SK-N-SH (cell line): ENCODE data around the gene AK5. TPM values are rescaled to one million over a fixed set of nuclear protein-coding genes. Genes with fewer than 3 reads are reported as not detected.
"Not testable (repeated sequence)": the region's sequence is repeated elsewhere in the genome, so short reads cannot be mapped to it uniquely, and the experiment has no call there.

Experiments
- CTCF ChIA-PET: fragments of 300-600, 350-600 bp; formaldehyde crosslinking; extraction: SDS; loops from one replicate; lab custom pipeline; 2021; lab: Yijun Ruan, JAX
- POLR2A ChIA-PET: fragments of 350-600 bp; sonication (Branson Sonifier 250); formaldehyde crosslinking; extraction: SDS; loops from one replicate; lab custom pipeline; 2020; ENCODE audit warnings: antibody characterized with exemption, inconsistent platforms; lab: Yijun Ruan, JAX
- DNase-seq: peaks from one replicate; pipeline ENCODE4 v3.0.0; 2012
- H2AFZ ChIP-seq: fragments of 200-600 bp; sonication (generic); 2 replicates; pipeline ENCODE4 v1.8.1; 2016; ENCODE audit warnings: antibody characterized with exemption, mild to moderate bottlenecking, low read depth
- H3F3A ChIP-seq: fragments of 200-600 bp; sonication (generic); replicated peaks from 2 replicates; pipeline ENCODE3; 2016; ENCODE audit warnings: antibody characterized with exemption, mild to moderate bottlenecking; ENCODE audit not compliant: insufficient read depth
- H3K27ac ChIP-seq, 2 experiments: fragments of 200-500 bp in 1 of 2; fragments of 200-600 bp in 1 of 2; sonication (Bioruptor generic) in 1 of 2; sonication (generic), shearing (Covaris generic) in 1 of 2; 2 replicates each; pipeline versions ENCODE4 v1.5.1 to v1.6.1; 2014 to 2016; ENCODE audit warnings: low read depth in 2 of 2, inconsistent platforms in 1 of 2, low read length in 1 of 2, mild to moderate bottlenecking in 1 of 2, mixed read lengths in 1 of 2
- H3K27me3 ChIP-seq: fragments of 200-600 bp; sonication (generic), shearing (Covaris generic); 2 replicates; pipeline ENCODE4 v1.6.1; 2016; ENCODE audit warnings: mixed run types; ENCODE audit not compliant: insufficient read depth
- H3K36me3 ChIP-seq, 2 experiments: fragments of 200-500 bp in 1 of 2; fragments of 200-600 bp in 1 of 2; sonication (Bioruptor generic) in 1 of 2; sonication (generic) in 1 of 2; replicated peaks in 1 of 2; 2 replicates each; pipeline versions ENCODE3 to v1.5.1; 2014 to 2016; ENCODE audit warnings: low read length in 1 of 2, mild to moderate bottlenecking in 1 of 2; ENCODE audit not compliant: insufficient read depth in 2 of 2, control insufficient read depth in 1 of 2
- H3K4me1 ChIP-seq, 2 experiments: fragments of 200-500 bp in 1 of 2; fragments of 200-600 bp in 1 of 2; sonication (Bioruptor generic) in 1 of 2; sonication (generic), shearing (Covaris generic) in 1 of 2; 2 replicates each; pipeline versions ENCODE4 v1.5.1 to v1.6.1; 2014 to 2016; ENCODE audit warnings: low read depth in 1 of 2, low read length in 1 of 2, mixed run types in 1 of 2; ENCODE audit not compliant: insufficient read depth in 2 of 2, control insufficient read depth in 1 of 2
- H3K4me2 ChIP-seq: fragments of 200-600 bp; sonication (generic), shearing (Covaris generic); 2 replicates; pipeline ENCODE4 v1.6.1; 2017; ENCODE audit warnings: mixed run types
- H3K4me3 ChIP-seq, 2 experiments: fragments of 200-500 bp in 1 of 2; fragments of 200-600 bp in 1 of 2; sonication (Bioruptor generic) in 1 of 2; sonication (generic), shearing (Covaris generic) in 1 of 2; 2 replicates each; pipeline versions ENCODE4 v1.5.1 to v1.8.1; 2014 to 2016; ENCODE audit warnings: low read depth in 2 of 2, inconsistent platforms in 1 of 2, low read length in 1 of 2, mild to moderate bottlenecking in 1 of 2, mixed read lengths in 1 of 2, moderate library complexity in 1 of 2
- H3K79me2 ChIP-seq: fragments of 200-600 bp; sonication (generic); 2 replicates; pipeline ENCODE4 v1.8.1; 2017; ENCODE audit warnings: mild to moderate bottlenecking; ENCODE audit not compliant: insufficient read depth
- H3K9ac ChIP-seq: fragments of 200-600 bp; sonication (generic); 2 replicates; pipeline ENCODE4 v1.6.1; 2017; ENCODE audit warnings: mixed run types
- H3K9me2 ChIP-seq: fragments of 200-600 bp; sonication (generic); 2 replicates; pipeline ENCODE4 v1.6.1; 2017; ENCODE audit warnings: mixed run types
- H3K9me3 ChIP-seq: fragments of 200-600 bp; sonication (generic); 2 replicates; pipeline ENCODE4 v1.6.1; 2017; ENCODE audit warnings: mixed run types, mild to moderate bottlenecking, moderate library complexity
- H4K20me1 ChIP-seq: fragments of 200-600 bp; sonication (generic); 2 replicates; pipeline ENCODE4 v1.6.1; 2017; ENCODE audit warnings: mild to moderate bottlenecking, mixed run types; ENCODE audit not compliant: insufficient read depth
- ELF1 ChIP-seq: IDR thresholded peaks from 2 replicates; pipeline ENCODE4 v1.4.0; 2012
- EP300 ChIP-seq, 2 experiments: IDR thresholded peaks; 2 replicates each; pipeline versions ENCODE4 v1.4.0 to v1.6.1; 2012; ENCODE audit warnings: borderline replicate concordance in 1 of 2, low read depth in 1 of 2, low read length in 1 of 2
- FOXJ3 ChIP-seq: sonication (generic); formaldehyde crosslinking; IDR thresholded peaks from 2 replicates; pipeline ENCODE4 v1.5.1; 2020; ENCODE audit warnings: mild to moderate bottlenecking, missing genetic modification reagents
- FOXM1 ChIP-seq: IDR thresholded peaks from 2 replicates; pipeline ENCODE4 v1.4.0; 2012; ENCODE audit warnings: low read depth, mild to moderate bottlenecking
- GABPA ChIP-seq: IDR thresholded peaks from 2 replicates; pipeline ENCODE4 v1.4.0; 2012; ENCODE audit warnings: low read depth, mild to moderate bottlenecking
- GATA2 ChIP-seq: sonication (generic); formaldehyde crosslinking; IDR thresholded peaks from 2 replicates; pipeline ENCODE4 v1.5.0; 2020; ENCODE audit warnings: mild to moderate bottlenecking, missing genetic modification reagents
- JUND ChIP-seq: IDR thresholded peaks from 2 replicates; pipeline ENCODE4 v1.4.0; 2012
- MEF2A ChIP-seq: IDR thresholded peaks from 2 replicates; pipeline ENCODE4 v1.4.0; 2012; ENCODE audit warnings: low read depth, borderline replicate concordance
- MXI1 ChIP-seq: IDR thresholded peaks from 2 replicates; pipeline ENCODE4 v1.6.1; 2012; ENCODE audit warnings: mild to moderate bottlenecking, low read depth, low read length, improper control_type of control experiment
- NFIC ChIP-seq: IDR thresholded peaks from 2 replicates; pipeline ENCODE4 v1.4.0; 2012; ENCODE audit warnings: borderline replicate concordance
- RCOR1 ChIP-seq: fragments of 150-350 bp; IDR thresholded peaks from 2 replicates; pipeline ENCODE4 v1.6.1; 2017; ENCODE audit warnings: antibody characterized with exemption, low read length
- RFX5 ChIP-seq: IDR thresholded peaks from 2 replicates; pipeline ENCODE4 v1.6.1; 2012; ENCODE audit warnings: mild to moderate bottlenecking, improper control_type of control experiment, low read length
- TAF1 ChIP-seq: IDR thresholded peaks from 2 replicates; pipeline ENCODE4 v1.6.1; 2012; ENCODE audit warnings: low read depth, mild to moderate bottlenecking, low read length, moderate library complexity, borderline replicate concordance
- YY1 ChIP-seq: IDR thresholded peaks from 2 replicates; pipeline ENCODE4 v1.4.0; 2012; ENCODE audit warnings: low read depth, mild to moderate bottlenecking
- ZBTB33 ChIP-seq: IDR thresholded peaks from 2 replicates; pipeline ENCODE4 v1.4.0; 2012; ENCODE audit warnings: low read depth, borderline replicate concordance
- WGBS: methylation state at CpG from one replicate; pipeline ENCODE4 v1.1.6; 2017; ENCODE audit warnings: low lambda C conversion rate; 5-methylcytosine and 5-hydroxymethylcytosine counted together
- polyA plus RNA-seq, 3 experiments: library from polyadenylated mRNA; depleted of rRNA; stranded (reverse); fragments of >200 nt; gene quantifications; 2 replicates each; pipeline ENCODE4 v1.2.3, GENCODE V29; 2012
- TF ChIP-seq, protein P1 (sequence below): IDR thresholded peaks from 2 replicates; pipeline ENCODE4; 2012
- TF ChIP-seq, protein P2 (sequence below): IDR thresholded peaks from 2 replicates; pipeline ENCODE4 v1.4.0; 2012; ENCODE audit warnings: low read depth
- TF ChIP-seq, protein P3 (sequence below): fragments of 200-600 bp; sonication (generic); IDR thresholded peaks from 2 replicates; pipeline ENCODE4 v1.6.1; 2017; ENCODE audit warnings: antibody characterized with exemption, mild to moderate bottlenecking, moderate library complexity

The AK5 gene
- polyA plus RNA-seq, 1 of the 3 experiments (the other 2 are of a cell fraction) = 22.9 TPM

- TF ChIP-seq MXI1 = no peak
- TF ChIP-seq YY1 = peak; percentile 60; the same call in 1 of the 2 replicates
- peak; percentile 87 for TF ChIP-seq JUND
- TF ChIP-seq RCOR1 = no peak
- no peak for TF ChIP-seq FOXJ3
- TF ChIP-seq FOXM1 = peak; percentile 93
Observed at GRCh38 chr1:77511440-77511840, 229.6 kb downstream of the AK5 start (continued).

- H3K4me3 ChIP-seq, POLR2A ChIA-PET, DNase-seq, H3K9me3 ChIP-seq, H4K20me1 ChIP-seq, H2AFZ ChIP-seq, CTCF ChIA-PET, H3K79me2 ChIP-seq, H3K9me2 ChIP-seq, H3K27me3 ChIP-seq, H3K4me2 ChIP-seq, H3K36me3 ChIP-seq, H3K9ac ChIP-seq: not testable (repeated sequence)
- Histone ChIP-seq H3K4me1 (peaks cover 22 to 42% of the 10 kb centered on the region in 2 experiments), H3K27ac (peak overlapping the region in 1 of 2 experiments; percentile 95; a peak in 2 of 4 replicates), H3F3A (peaks cover 58% of the 10 kb centered on the region)
- WGBS = 95% methylated on average over 1 of the region's 3 CpGs
Observed at GRCh38 chr1:77512650-77513049, 230.8 kb downstream of the AK5 start.

GRCh38 chr1:77513839-77514763 lies 232.3 kb downstream of the AK5 start:
- no peaks in the 10 kb centered on the region for H3K9me3 ChIP-seq
- H3K36me3 ChIP-seq = peaks cover 0 to 3% of the 10 kb centered on the region in 2 experiments
- peak overlapping the region; percentile 63 for H3K9ac ChIP-seq
- no peaks in the 10 kb centered on the region for H3K27me3 ChIP-seq
- no peak for DNase-seq
- H3K9me2 ChIP-seq = no peaks in the 10 kb centered on the region
- H3K27ac ChIP-seq = peak overlapping the region; percentile 87 to 95
- peaks cover 19 to 39% of the 10 kb centered on the region in 2 experiments for H3K4me1 ChIP-seq
- no peaks in the 10 kb centered on the region for H4K20me1 ChIP-seq
- H2AFZ ChIP-seq = no peak overlapping the region
- POLR2A ChIA-PET = no interaction called here
- no peak overlapping the region for H3K4me3 ChIP-seq
- H3K79me2 ChIP-seq = no peaks in the 10 kb centered on the region
- 33% methylated on average over 17 of the region's 17 CpGs for WGBS
- H3K4me2 ChIP-seq = peak overlapping the region; percentile 62
- H3F3A ChIP-seq = peaks cover 58% of the 10 kb centered on the region
- CTCF ChIA-PET = interaction anchor here (0.7 to 1.2 kb wide), 2 partner anchors 233 to 1094 kb away, joined by 3 read pairs; no protein-coding TSS in a partner anchor
- TF ChIP-seq ELF1 (peak; percentile 5; the same call in 1 of the 2 replicates), MXI1 (no peak), NFIC (peak; percentile 94), RCOR1 (peak; percentile 36; the same call in 1 of the 2 replicates), YY1 (no peak; the same call in 1 of the 2 replicates), EP300 (IDR thresholded peaks at IDR 0.05; ENCODE audit: borderline replicate concordance in 1 of 2, low read depth in 1 of 2, low read length in 1 of 2) (peak; percentile 59 to 99), MEF2A (peak; percentile 51; the same call in 1 of the 2 replicates), FOXJ3 (no peak), GABPA (no peak), JUND (peak; percentile 92), GATA2 (no peak), TAF1 (peak; percentile 13; the same call in 1 of the 2 replicates), ZBTB33 (peak; percentile 79; the same call in 1 of the 2 replicates), RFX5 (no peak)
- TF ChIP-seq, protein P1, sequence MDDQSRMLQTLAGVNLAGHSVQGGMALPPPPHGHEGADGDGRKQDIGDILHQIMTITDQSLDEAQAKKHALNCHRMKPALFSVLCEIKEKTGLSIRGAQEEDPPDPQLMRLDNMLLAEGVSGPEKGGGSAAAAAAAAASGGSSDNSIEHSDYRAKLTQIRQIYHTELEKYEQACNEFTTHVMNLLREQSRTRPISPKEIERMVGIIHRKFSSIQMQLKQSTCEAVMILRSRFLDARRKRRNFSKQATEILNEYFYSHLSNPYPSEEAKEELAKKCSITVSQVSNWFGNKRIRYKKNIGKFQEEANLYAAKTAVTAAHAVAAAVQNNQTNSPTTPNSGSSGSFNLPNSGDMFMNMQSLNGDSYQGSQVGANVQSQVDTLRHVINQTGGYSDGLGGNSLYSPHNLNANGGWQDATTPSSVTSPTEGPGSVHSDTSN = peak; percentile 92
- TF ChIP-seq, protein P2, sequence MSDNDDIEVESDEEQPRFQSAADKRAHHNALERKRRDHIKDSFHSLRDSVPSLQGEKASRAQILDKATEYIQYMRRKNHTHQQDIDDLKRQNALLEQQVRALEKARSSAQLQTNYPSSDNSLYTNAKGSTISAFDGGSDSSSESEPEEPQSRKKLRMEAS = 0 out of 2 replicates have a peak, but pooled peaks have one; percentile 39
- TF ChIP-seq, protein P3, sequence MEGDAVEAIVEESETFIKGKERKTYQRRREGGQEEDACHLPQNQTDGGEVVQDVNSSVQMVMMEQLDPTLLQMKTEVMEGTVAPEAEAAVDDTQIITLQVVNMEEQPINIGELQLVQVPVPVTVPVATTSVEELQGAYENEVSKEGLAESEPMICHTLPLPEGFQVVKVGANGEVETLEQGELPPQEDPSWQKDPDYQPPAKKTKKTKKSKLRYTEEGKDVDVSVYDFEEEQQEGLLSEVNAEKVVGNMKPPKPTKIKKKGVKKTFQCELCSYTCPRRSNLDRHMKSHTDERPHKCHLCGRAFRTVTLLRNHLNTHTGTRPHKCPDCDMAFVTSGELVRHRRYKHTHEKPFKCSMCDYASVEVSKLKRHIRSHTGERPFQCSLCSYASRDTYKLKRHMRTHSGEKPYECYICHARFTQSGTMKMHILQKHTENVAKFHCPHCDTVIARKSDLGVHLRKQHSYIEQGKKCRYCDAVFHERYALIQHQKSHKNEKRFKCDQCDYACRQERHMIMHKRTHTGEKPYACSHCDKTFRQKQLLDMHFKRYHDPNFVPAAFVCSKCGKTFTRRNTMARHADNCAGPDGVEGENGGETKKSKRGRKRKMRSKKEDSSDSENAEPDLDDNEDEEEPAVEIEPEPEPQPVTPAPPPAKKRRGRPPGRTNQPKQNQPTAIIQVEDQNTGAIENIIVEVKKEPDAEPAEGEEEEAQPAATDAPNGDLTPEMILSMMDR = no peak
